Natural killer cell (primary cell): ENCODE data around the gene SLC26A4. TPM values are rescaled to one million over a fixed set of nuclear protein-coding genes. Genes with fewer than 3 reads are reported as not detected.

ENCODE experiments used
- ATAC-seq, 3 donors: fragments of 150-1000 bp in 2 of 3; fragments of 200-7000 bp in 1 of 3; cut with Tn5 transposase; 1 replicate in 1 of 3; 2 replicates in 2 of 3; pipeline ENCODE4 v1.10.0; 2021; ENCODE audit warnings: mild to moderate bottlenecking in 2 of 3, moderate library complexity in 2 of 3
- DNase-seq, 2 donors: peaks; one replicate each; pipeline versions ENCODE4 v3.0.0 to v3.0.0-alpha.2; 2013 to 2021; ENCODE audit warnings: mixed read lengths in 1 of 2
- H3K27ac ChIP-seq: one replicate; pipeline ENCODE4 v1.5.1; 2013; ENCODE audit warnings: mild to moderate bottlenecking, low read length
- H3K27me3 ChIP-seq: one replicate; pipeline ENCODE4 v1.6.1; 2013; ENCODE audit warnings: low read length; ENCODE audit not compliant: control insufficient read depth, insufficient read depth
- H3K36me3 ChIP-seq: one replicate; pipeline ENCODE4 v1.6.1; 2013; ENCODE audit warnings: low read length; ENCODE audit not compliant: control insufficient read depth, insufficient read depth
- H3K4me1 ChIP-seq: one replicate; pipeline ENCODE4 v1.6.1; 2013; ENCODE audit warnings: low read length; ENCODE audit not compliant: control insufficient read depth, insufficient read depth
- H3K4me3 ChIP-seq: one replicate; pipeline ENCODE4 v1.5.1; 2013; ENCODE audit warnings: low read length
- H3K9me3 ChIP-seq: one replicate; pipeline ENCODE4 v1.6.1; 2013; ENCODE audit warnings: low read length; ENCODE audit not compliant: control insufficient read depth, insufficient read depth
- H3K27ac Mint-ChIP-seq, 2 donors: one replicate each; pipeline ENCODE4 v1.8.0; 2022; ENCODE audit warnings: mild to moderate bottlenecking in 2 of 2, mixed read lengths in 2 of 2, moderate library complexity in 1 of 2
- H3K27me3 Mint-ChIP-seq, 2 donors: one replicate each; pipeline ENCODE4 v1.8.0; 2022; ENCODE audit warnings: low read depth in 2 of 2, mixed read lengths in 2 of 2
- H3K36me3 Mint-ChIP-seq: one replicate; pipeline ENCODE4 v1.8.0; 2022; ENCODE audit warnings: mixed read lengths
- H3K4me1 Mint-ChIP-seq, 2 donors: one replicate each; pipeline ENCODE4 v1.8.0; 2022; ENCODE audit warnings: mixed read lengths in 2 of 2
- H3K4me3 Mint-ChIP-seq: one replicate; pipeline ENCODE4 v1.8.0; 2022; ENCODE audit warnings: mild to moderate bottlenecking, moderate library complexity, mixed read lengths
- H3K9me3 Mint-ChIP-seq, 2 donors: one replicate each; pipeline ENCODE4 v1.8.0; 2022; ENCODE audit warnings: mixed read lengths in 2 of 2
- WGBS: methylation state at CpG from one replicate; pipeline ENCODE4 v1.1.7; 2013; ENCODE audit warnings: missing lambda C conversion rate; ENCODE audit not compliant: insufficient coverage; 5-methylcytosine and 5-hydroxymethylcytosine counted together
- intact Hi-C: fragments of 100-400 bp; cut with micrococcal nuclease; formaldehyde crosslinking; loops from one replicate; pipeline ENCODE4 v1.14.2; 2022
- total RNA-seq, 4 donors: library from RNA; stranded (reverse); fragments of 120-200 nt in 1 of 4; gene quantifications; one replicate each; pipeline versions ENCODE4 v1.2.3 to v1.2.4, GENCODE V29; 2013 to 2022
- TF ChIP-seq, protein P1 (sequence below): fragments of 200-600 bp; IDR thresholded peaks from one replicate; pipeline ENCODE4 v1.8.0; 2022; ENCODE audit warnings: antibody characterized with exemption

Gene SLC26A4
- total RNA-seq, 3 donors from 2014 or later (not counting 1 experiment from before 2014, with no cell fraction given), result 0.45 TPM; not detected in 2

DNA sequence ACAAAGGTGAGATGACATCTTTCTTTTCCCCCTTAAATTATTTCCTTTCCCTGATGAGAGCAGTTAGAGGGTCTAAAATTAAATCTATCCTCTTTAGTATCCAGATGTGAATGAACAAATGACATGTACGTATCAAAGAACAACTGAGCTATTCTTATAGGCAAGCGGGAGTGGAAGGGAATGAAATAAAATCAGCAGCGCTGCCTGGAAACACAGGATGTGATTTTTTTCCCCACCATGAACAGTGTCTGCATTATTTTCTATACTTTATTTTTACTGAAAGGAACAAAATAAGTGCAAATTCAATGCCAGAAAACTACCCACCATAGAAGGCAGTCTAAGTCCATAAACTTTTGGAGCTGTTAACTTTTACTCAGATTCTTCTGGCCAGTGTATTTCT, 40.6 kb downstream of the SLC26A4 start:
- no peaks in the 10 kb centered on the region for H3K27me3 ChIP-seq
- Mint-ChIP-seq H3K4me3 (no peak overlapping the region), H3K4me1 (no peaks in the 10 kb centered on the region), H3K27ac (no peak overlapping the region), H3K9me3 (no peaks in the 10 kb centered on the region), H3K36me3 (no peaks in the 10 kb centered on the region), H3K27me3 (peaks cover 4 to 13% of the 10 kb centered on the region in 2 donors)
- TF ChIP-seq, protein P1, sequence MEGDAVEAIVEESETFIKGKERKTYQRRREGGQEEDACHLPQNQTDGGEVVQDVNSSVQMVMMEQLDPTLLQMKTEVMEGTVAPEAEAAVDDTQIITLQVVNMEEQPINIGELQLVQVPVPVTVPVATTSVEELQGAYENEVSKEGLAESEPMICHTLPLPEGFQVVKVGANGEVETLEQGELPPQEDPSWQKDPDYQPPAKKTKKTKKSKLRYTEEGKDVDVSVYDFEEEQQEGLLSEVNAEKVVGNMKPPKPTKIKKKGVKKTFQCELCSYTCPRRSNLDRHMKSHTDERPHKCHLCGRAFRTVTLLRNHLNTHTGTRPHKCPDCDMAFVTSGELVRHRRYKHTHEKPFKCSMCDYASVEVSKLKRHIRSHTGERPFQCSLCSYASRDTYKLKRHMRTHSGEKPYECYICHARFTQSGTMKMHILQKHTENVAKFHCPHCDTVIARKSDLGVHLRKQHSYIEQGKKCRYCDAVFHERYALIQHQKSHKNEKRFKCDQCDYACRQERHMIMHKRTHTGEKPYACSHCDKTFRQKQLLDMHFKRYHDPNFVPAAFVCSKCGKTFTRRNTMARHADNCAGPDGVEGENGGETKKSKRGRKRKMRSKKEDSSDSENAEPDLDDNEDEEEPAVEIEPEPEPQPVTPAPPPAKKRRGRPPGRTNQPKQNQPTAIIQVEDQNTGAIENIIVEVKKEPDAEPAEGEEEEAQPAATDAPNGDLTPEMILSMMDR, result no peak
- intact Hi-C loops, result no loop called here
- H3K36me3 ChIP-seq, result no peaks in the 10 kb centered on the region
- DNase-seq, result no peak
- no peak overlapping the region for H3K27ac ChIP-seq
- no peak overlapping the region for H3K4me3 ChIP-seq
- no peak for ATAC-seq
- no peaks in the 10 kb centered on the region for H3K4me1 ChIP-seq
- H3K9me3 ChIP-seq, result no peaks in the 10 kb centered on the region
- no CpG with 5 or more reads among the region's 3 CpGs for WGBS

DNA sequence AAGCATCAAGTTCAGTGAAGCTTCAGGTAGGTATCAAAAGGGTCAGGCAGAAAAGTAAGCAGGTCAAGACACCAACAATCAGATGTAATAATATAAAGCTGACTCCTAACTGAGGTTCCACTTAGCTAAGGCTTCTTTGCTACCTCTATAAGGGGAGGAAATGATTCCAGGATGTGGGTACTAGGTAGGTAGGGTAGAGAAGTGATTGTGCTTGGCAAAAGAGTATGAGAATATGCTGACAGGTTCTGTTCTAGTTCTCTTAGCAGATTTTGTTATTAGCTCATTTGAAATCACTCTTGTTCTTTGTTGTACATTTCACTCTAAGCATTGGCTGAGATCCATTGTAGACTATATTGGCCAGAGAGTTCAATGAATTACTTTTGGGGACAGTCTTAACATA, 42.6 kb downstream of the SLC26A4 start:
- Histone ChIP-seq H3K36me3 (no peaks in the 10 kb centered on the region), H3K4me3 (no peak overlapping the region), H3K9me3 (no peaks in the 10 kb centered on the region), H3K4me1 (no peaks in the 10 kb centered on the region), H3K27me3 (no peaks in the 10 kb centered on the region), H3K27ac (no peak overlapping the region)
- intact Hi-C loops, result no loop called here
- no peak for DNase-seq
- H3K9me3 Mint-ChIP-seq, result no peaks in the 10 kb centered on the region
- peaks cover 6 to 18% of the 10 kb centered on the region in 2 donors for H3K27me3 Mint-ChIP-seq
- H3K36me3 Mint-ChIP-seq, result no peaks in the 10 kb centered on the region
- no peak overlapping the region for H3K4me3 Mint-ChIP-seq
- no peak for ATAC-seq
- TF ChIP-seq, protein P1, result no peak
- no peaks in the 10 kb centered on the region for H3K4me1 Mint-ChIP-seq
- H3K27ac Mint-ChIP-seq, result no peak overlapping the region

DNA sequence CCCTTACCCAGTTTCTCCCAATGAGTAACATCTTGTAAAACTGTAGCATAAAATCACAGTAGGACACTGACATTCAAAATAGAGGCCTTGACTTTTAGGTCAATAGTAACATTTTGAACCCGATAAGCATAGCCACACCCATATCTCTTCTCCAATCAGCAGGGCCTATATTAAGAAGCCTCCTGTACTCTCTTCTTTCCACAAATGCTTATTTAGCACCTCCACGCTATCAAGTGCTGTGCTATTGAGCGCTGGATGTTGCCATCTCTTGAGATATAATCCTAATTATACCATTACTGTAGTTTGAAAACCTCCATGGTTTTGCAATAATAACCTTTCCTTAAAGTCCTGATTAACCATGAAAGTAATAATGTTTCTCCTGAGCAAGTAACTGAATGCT, 43.2 kb downstream of the SLC26A4 start:
- no peak overlapping the region for H3K4me3 ChIP-seq
- TF ChIP-seq, protein P1, result no peak
- H3K27ac Mint-ChIP-seq, result no peak overlapping the region
- H3K4me3 Mint-ChIP-seq, result no peak overlapping the region
- peaks cover 6 to 18% of the 10 kb centered on the region in 2 donors for H3K27me3 Mint-ChIP-seq
- DNase-seq (no peak), ATAC-seq (no peak)
- no peaks in the 10 kb centered on the region for H3K36me3 Mint-ChIP-seq
- H3K4me1 ChIP-seq, result no peaks in the 10 kb centered on the region
- no peaks in the 10 kb centered on the region for H3K9me3 ChIP-seq
- 98% methylated on average over 3 of the region's 3 CpGs for WGBS
- H3K36me3 ChIP-seq, result no peaks in the 10 kb centered on the region
- H3K27ac ChIP-seq, result no peak overlapping the region
- no peaks in the 10 kb centered on the region for H3K27me3 ChIP-seq
- H3K9me3 Mint-ChIP-seq, result no peaks in the 10 kb centered on the region
- no peaks in the 10 kb centered on the region for H3K4me1 Mint-ChIP-seq
- intact Hi-C loops, result no loop called here

DNA sequence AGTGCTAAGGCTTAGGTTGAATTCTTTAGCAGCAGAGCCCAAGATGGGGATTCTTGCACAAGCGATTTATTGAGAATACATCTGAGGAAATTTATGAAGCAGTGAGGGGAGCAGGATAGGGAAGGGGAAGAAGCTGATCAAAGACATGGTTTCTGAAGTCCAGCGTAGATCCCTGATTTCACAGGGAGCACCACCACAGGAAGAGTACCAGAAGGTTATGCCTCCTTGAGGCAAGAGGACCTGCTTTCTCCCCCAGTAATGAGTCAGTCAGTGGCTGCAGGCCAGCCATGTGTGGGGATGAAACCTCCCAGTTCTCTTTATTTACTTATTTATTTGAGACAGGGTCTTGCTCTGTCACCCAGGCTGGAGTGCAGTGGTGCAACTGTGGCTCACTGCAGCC, 48.3 kb downstream of the SLC26A4 start:
- Mint-ChIP-seq H3K4me1 (no peaks in the 10 kb centered on the region), H3K27ac (no peak overlapping the region), H3K4me3 (no peak overlapping the region), H3K9me3 (no peaks in the 10 kb centered on the region), H3K27me3 (peaks cover 5 to 8% of the 10 kb centered on the region in 2 donors), H3K36me3 (no peaks in the 10 kb centered on the region)
- intact Hi-C loops, result no loop called here
- Histone ChIP-seq H3K27me3 (no peaks in the 10 kb centered on the region), H3K4me3 (no peak overlapping the region), H3K4me1 (no peaks in the 10 kb centered on the region), H3K27ac (no peak overlapping the region), H3K36me3 (no peaks in the 10 kb centered on the region), H3K9me3 (no peaks in the 10 kb centered on the region)
- WGBS, result 96% methylated on average over 2 of the region's 2 CpGs
- TF ChIP-seq, protein P1, result no peak
- DNase-seq (no peak), ATAC-seq (no peak)
